HEK293 (cell line): ENCODE results near the gene CTSD.

Experiments used
- SCRT1 ChIP-seq: fragments of 450-650 bp; formaldehyde crosslinking; IDR thresholded peaks from 2 replicates; pipeline ENCODE4 v1.5.1; 2016; ENCODE audit warnings: missing biosample characterization, missing genetic modification characterization, borderline replicate concordance
- ZBTB26 ChIP-seq: fragments of 450-650 bp; formaldehyde crosslinking; optimal IDR thresholded peaks from 2 replicates; pipeline ENCODE3; 2016; ENCODE audit warnings: missing biosample characterization, mild to moderate bottlenecking, missing genetic modification characterization
- ZBTB48 ChIP-seq: fragments of 450-650 bp; formaldehyde crosslinking; IDR thresholded peaks from 2 replicates; pipeline ENCODE4 v1.5.1; 2016; ENCODE audit warnings: missing biosample characterization, missing genetic modification characterization
- ZXDB ChIP-seq: fragments of 450-650 bp; formaldehyde crosslinking; IDR thresholded peaks from 2 replicates; pipeline ENCODE4 v1.5.1; 2016; ENCODE audit warnings: missing biosample characterization, missing genetic modification characterization

- no peak for TF ChIP-seq SCRT1 (tag by site-specific recombination)
- no peak for TF ChIP-seq ZBTB48
- TF ChIP-seq ZBTB26 (tag by site-specific recombination) = no peak
- no peak for TF ChIP-seq ZXDB (tag by site-specific recombination)
These were observed 2.4 kb downstream of the CTSD start for GRCh38 chr11:1761110-1761856.
